K562 (cell line): ENCODE data around the gene SON. TPM values are rescaled to one million over a fixed set of nuclear protein-coding genes. Genes with fewer than 3 reads are reported as not detected.

Experiments
- DPF2 ChIP-seq: fragments of 450-650 bp; IDR thresholded peaks from 2 replicates; pipeline ENCODE4 v1.6.1; 2016
- ESRRA ChIP-seq: fragments of 450-650 bp; IDR thresholded peaks from 2 replicates; pipeline ENCODE4 v1.6.1; 2014; ENCODE audit warnings: low read depth, mild to moderate bottlenecking, moderate library complexity, borderline replicate concordance
- ILK ChIP-seq: fragments of 450-650 bp; IDR thresholded peaks from 2 replicates; pipeline ENCODE4 v1.6.1; 2016; ENCODE audit warnings: missing genetic modification characterization, low read depth, mild to moderate bottlenecking, missing compliant biosample characterization, moderate library complexity, borderline replicate concordance
- KAT7 ChIP-seq: sonication (generic); formaldehyde crosslinking; IDR thresholded peaks from 2 replicates; pipeline ENCODE4 v1.8.0; 2022; ENCODE audit warnings: missing genetic modification reagents, mild to moderate bottlenecking, borderline replicate concordance
- KDM1A ChIP-seq, 2 experiments: fragments of 450-650 bp; IDR thresholded peaks; 2 replicates each; pipeline ENCODE4 v1.6.1; 2016; ENCODE audit warnings: mild to moderate bottlenecking in 2 of 2
- L3MBTL2 ChIP-seq: fragments of 450-650 bp; IDR thresholded peaks from 2 replicates; pipeline ENCODE4 v1.6.1; 2016; ENCODE audit warnings: mild to moderate bottlenecking, moderate library complexity
- RFX5 ChIP-seq: IDR thresholded peaks from 2 replicates; pipeline ENCODE4 v1.6.1; 2011; ENCODE audit warnings: low read depth, mild to moderate bottlenecking, improper control_type of control experiment, low read length
- RFX7 ChIP-seq: fragments of 250-450 bp; sonication (Bioruptor Pico); IDR thresholded peaks from 2 replicates; pipeline ENCODE4 v1.5.1; 2021; ENCODE audit warnings: mild to moderate bottlenecking
- RREB1 ChIP-seq: fragments of 250-450 bp; sonication (Bioruptor Pico); IDR thresholded peaks from 2 replicates; pipeline ENCODE4 v1.4.0; 2020
- USF1 ChIP-seq: sonication (generic); formaldehyde crosslinking; IDR thresholded peaks from 2 replicates; pipeline ENCODE4 v1.9.0; 2022; ENCODE audit warnings: mild to moderate bottlenecking, missing genetic modification reagents
- ZBTB34 ChIP-seq: fragments of 250-450 bp; sonication (Bioruptor Pico); IDR thresholded peaks from 2 replicates; pipeline ENCODE4 v1.8.0; 2021; ENCODE audit warnings: mild to moderate bottlenecking, moderate library complexity
- ZBTB5 ChIP-seq: fragments of 450-650 bp; IDR thresholded peaks from 2 replicates; pipeline ENCODE4 v1.6.1; 2017; ENCODE audit warnings: antibody characterized with exemption
- ZNF24 ChIP-seq: fragments of 450-650 bp; IDR thresholded peaks from 2 replicates; pipeline ENCODE4 v1.6.1; 2016
- ZNF280A ChIP-seq: fragments of 450-650 bp; IDR thresholded peaks from 2 replicates; pipeline ENCODE4 v1.6.1; 2018; ENCODE audit warnings: mild to moderate bottlenecking, low read depth; ENCODE audit not compliant: partially characterized antibody
- ZNF57 ChIP-seq: fragments of 450-650 bp; formaldehyde crosslinking; IDR thresholded peaks from 2 replicates; pipeline ENCODE4 v1.4.0; 2020; ENCODE audit warnings: mild to moderate bottlenecking, moderate library complexity
- ZNF717 ChIP-seq: fragments of 250-450 bp; sonication (Bioruptor Pico); IDR thresholded peaks from 2 replicates; pipeline ENCODE4 v1.5.0; 2021
- polyA plus RNA-seq, 8 experiments: library from polyadenylated mRNA; depleted of rRNA in 4 of 8; stranded (reverse) in 5 of 8; unstranded in 3 of 8; fragments of >200 nt; fragmentation: Nextera tagmentation in 2 of 8; fragmentation: Illumina TruSeq in 1 of 8; extraction: Ambion mirVana in 2 of 8; extraction: Trizol in 1 of 8; gene quantifications; 2 replicates each; pipeline versions ENCODE4 v1.2.1 to v1.2.3, GENCODE V29; 2011 to 2014; ENCODE audit warnings: inconsistent platforms in 1 of 8, missing spikeins in 1 of 8
- total RNA-seq, 7 experiments: library from RNA; depleted of rRNA in 6 of 7; stranded (reverse); fragments of >200 nt in 6 of 7; fragmentation: Illumina TruSeq in 2 of 7; extraction: Trizol in 2 of 7; gene quantifications; 2 replicates each; pipeline versions ENCODE4 v1.2.1 to v1.2.3, GENCODE V29; 2011 to 2021; ENCODE audit warnings: low replicate concordance in 1 of 7

The SON gene
- total and polyA plus RNA-seq, 9 of the 15 experiments (the other 6 are each of a cell fraction or from before 2014, with no cell fraction given), result 105 to 742 (median 187) TPM

- TF ChIP-seq USF1 (peak; percentile 58), RFX5 (no peak), ILK (tag) (no peak), RFX7 (CRISPR knock-in tag) (no peak), ZBTB34 (no peak), L3MBTL2 (peak; percentile 90), KDM1A (IDR thresholded peaks at IDR 0.05) (no peak), ZNF24 (no peak), ZBTB5 (no peak), DPF2 (peak; percentile 33; the same call in 1 of the 2 replicates), ZNF57 (CRISPR knock-in tag) (no peak), ZNF280A (no peak), ESRRA (no peak; the same call in 1 of the 2 replicates), ZNF717 (CRISPR knock-in tag) (no peak), KAT7 (CRISPR knock-in tag) (peak; percentile 91; the same call in 1 of the 2 replicates), RREB1 (0 out of 2 replicates have a peak, but pooled peaks have one; percentile 9)
These were observed 840 bp upstream of the SON start, which contains the start of gene GART (continued) for GRCh38 chr21:33541756-33542639.
